HG03439 (cell line): ENCODE data around the gene NFS1.

Experiments used
- ATAC-seq: cut with Tn5 transposase; IDR thresholded peaks from one replicate; pipeline ENCODE4 v1.9.1; 2021; ENCODE audit warnings: mild to moderate bottlenecking, moderate library complexity; ENCODE audit not compliant: unreplicated experiment

NFS1 gene

DNA sequence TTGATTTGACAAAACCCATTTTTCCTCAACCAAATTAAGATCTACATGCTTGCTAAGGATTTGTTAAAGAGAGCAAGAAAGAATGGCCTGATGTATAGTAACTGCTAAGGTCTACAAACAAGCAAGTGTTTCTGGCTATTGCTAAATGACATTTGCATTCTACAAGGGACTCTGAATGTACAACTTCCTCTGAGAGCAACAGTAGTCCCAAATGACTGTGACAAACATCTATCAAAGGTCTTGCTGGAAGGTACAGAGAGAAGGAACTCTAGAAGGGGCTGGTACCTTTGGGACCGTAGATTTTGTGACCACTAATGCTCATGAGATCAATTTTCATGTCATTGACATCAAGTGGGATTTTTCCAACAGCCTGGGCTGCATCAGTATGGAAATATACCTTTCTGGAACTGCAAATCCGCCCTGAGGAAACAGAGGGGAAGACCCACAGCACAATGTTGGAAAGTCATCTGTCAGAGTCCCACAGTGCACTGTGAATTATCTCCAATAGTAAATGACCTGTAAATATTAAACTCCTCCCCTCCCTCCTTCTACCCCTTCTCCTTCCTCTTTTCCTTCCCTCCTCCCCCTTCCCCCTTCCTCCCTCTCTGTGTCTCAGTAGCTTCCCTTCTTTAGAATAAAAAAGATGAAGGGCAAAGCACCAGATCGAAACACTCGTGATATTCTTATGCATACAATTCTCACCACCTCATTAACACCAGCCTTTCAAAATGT lies 18.5 kb downstream of the NFS1 start:
- no peak for ATAC-seq

DNA sequence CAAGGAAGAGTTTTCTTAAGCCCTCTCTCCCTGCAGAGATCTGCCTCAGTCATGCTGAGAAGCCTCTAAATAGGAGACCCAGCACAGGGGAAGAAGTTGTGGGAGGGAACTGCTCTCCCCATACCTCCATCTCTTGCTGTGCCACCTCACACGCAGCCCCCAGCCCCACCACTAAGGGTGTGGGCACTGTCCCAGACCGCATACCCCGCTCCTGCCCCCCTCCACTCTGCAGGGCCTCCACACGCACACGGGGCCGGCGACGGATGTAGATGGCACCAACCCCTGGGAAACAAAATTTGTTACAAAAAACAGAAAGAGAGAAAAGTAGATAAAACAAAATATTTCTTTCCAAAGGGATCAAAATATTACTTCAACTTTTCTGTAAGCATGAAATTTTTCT lies 24.2 kb downstream of the NFS1 start:
- ATAC-seq = no peak

DNA sequence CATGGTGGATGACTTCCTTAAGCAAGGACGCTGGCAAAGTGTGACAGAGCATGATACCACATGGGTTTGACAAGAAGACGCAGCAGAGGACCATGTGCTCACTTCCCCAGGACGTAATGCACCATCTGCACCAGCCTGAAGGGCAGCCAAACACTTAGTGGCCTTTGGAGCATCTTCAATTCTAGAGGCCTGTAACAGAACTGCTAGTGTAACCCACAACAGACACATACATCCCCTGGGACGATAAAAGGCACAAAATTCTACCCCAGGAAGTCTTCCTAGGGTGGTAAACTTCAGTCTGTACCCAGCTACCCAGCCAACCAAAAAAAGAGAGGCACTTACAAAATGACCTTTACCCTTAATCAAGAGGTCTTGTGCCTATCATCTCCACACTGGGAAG lies 25.3 kb downstream of the NFS1 start:
- ATAC-seq = no peak

DNA sequence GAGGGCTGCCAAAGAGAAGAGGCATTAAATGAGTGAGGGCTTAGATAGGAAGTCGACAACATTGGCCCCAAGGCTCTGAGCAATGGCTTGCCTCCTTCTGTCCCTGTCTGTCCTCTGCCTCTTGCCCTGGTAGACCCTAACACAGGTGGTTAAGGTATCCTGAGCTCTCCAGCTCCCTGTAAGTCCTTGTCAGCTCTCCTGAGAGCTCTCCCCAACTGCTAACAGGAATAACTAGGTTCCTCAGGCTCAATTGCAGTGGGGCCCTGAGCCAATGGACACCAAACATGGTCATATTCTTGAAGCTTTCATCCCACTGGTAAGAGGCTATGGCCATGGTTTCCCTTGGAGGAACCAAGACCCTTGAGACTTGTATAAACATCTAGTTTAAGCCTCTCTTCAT lies 29.5 kb downstream of the NFS1 start:
- ATAC-seq = no peak

DNA sequence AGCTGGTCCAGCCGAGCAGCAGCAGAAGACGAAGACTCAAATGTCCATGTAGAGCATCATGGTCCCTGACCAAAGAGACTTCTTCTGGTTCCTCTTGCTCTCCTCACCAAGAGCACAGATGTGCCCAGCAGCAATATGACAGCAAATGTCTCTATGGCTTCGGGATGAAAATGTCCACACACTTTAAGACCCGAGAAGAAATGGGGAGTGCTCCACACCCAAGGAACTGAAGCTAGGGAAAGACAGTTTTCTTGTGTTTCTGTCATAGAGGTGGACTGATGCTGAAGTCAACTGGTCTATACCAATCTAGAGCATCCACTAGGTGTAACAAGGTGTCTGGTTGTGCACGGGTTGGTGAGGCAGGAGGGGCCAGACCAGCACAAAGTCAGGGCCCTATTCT lies 29.9 kb downstream of the NFS1 start:
- no peak for ATAC-seq

DNA sequence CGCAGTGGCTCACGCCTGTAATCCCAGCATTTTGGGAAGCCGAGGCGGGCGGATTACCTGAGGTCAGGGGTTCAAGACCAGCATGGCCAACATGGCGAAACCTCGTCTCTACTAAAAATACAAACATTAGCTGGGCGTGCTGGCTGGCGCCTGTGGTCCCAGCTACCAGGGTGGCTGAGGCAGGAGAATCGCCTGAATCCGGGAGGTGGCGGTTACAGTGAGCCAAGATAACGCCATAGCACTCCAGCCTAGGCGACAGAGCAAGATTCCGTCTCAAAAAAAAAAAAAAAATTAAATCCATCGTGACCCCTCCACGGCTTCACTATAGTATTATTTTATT lies 33.2 kb downstream of the NFS1 start:
- no peak for ATAC-seq

DNA sequence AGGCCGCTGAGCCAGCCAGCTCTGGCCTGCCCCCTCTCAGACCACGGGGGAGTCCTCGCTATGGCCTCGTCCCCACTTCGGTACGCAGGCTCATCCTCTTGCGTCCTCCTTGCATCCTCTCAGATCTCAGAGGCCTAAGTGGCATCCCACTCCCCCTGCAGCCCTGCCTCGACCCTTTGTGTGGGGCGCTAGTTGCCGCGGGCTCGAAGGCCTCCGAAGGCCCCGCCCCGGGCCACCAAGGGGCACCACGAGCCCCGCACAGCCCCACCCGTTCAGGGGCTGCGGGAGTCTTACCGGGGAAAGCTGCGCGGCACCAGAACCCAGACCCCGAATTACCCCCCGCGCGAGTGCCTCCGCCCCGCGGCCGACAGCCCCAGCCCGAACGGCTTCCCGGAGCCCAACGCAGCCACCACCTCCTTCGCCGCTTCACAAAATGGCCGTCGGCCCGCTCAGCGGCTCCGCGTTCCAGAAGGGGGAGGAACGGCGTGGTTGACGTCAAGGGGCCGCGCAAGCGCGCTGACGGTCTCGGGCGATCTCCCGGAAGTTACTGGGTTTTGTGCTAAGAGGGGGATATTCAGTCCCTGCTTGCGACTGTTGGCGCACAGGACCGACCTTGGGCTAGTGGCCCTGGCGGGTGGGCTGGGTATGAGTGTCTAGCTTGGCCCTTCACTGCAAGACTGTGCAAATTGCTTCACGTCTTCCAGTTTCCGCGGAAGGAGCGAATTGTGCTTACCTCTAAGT lies 34.5 kb downstream of the NFS1 start, which contains the start of the genes CPNE1 and RBM12:
Gene CPNE1, minus strand, starts transcription at position 435 of the 741 bp plus-strand sequence. CDS start 31,977 bp downstream, outside the sequence.
Gene RBM12, minus strand, starts transcription at position 435 of the 741 bp plus-strand sequence. CDS start 9,578 bp downstream, outside the sequence.
- ATAC-seq = peak; percentile 72

DNA sequence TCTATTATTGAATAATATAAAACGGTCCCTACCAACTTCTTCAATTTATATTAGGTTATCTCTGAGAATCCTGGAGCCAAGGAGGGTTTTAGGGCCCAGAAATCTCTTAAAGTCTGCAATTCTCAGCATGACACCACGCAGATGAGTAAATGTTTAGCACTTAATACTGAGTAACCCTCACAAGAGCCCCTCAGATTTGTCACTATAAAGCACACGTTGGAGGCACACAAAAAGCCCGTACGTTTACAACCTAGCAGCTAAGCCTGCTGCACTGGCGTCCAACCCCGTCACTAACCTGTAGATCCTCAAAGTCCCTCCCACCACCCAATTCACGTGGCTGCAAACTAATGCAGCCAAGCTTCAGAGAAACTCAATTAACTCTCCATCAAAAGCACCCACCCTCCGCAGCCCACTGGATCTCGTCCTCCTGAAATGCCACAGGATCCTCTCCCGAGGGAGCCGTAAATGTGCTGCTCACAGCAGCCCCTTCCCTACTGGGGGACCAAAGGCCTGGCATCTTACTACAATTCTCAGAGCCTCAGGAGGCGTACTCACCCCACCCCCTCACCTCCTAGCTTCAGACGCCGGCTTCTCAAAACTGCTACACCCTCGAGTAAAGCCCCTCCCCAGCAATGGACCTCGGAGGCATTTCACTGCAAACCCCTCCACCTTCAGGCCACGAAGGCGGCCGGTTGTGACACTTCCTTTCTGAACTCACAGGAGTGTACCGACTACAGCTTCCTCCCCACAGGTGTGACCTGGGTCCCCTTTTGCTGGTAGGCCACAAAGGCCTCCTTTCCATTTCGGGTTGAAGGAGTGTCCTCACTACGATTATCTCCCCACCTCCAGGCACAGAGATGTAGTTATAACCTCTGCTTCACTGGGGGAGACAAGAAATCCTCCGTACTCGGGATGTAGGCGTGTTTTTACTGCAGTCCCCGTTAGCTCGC lies 35.4 kb downstream of the NFS1 start:
- ATAC-seq = peak; percentile 42

DNA sequence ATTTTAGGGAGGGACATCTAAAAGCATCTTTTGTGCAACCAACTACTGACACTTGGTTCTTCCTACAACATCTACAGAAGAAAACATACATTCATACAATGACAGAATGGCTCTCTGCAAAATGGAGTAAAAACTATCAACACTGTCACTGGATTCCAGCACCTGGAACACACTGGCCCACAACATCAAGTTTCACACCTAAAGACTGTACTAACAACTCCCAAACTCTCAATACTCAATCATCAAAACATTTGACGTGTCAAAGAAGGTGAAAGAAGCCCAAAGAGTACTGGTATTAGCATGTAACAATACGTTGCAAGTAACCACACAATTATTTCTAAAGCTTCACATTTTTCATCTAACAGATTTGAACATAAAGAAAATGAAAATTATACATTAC lies 36.6 kb downstream of the NFS1 start:
- ATAC-seq = no peak

DNA sequence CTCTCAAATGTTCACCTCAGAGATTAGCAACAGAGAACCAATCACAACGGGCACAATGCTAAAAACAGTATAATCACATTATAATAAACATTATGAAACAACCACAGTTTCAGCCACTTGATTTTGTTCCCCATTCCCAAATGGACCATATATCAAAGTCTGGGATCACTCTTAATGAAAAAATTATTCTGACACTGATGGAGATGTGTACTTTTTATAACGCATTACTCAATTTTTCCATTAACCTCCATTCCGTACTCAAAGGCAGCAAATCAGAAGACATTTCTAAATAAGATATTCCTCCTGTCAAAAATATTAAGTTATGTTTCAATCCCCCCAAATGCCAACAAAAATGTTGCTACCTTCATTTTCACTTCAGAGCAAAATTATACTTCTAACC lies 37.2 kb downstream of the NFS1 start:
- no peak for ATAC-seq

DNA sequence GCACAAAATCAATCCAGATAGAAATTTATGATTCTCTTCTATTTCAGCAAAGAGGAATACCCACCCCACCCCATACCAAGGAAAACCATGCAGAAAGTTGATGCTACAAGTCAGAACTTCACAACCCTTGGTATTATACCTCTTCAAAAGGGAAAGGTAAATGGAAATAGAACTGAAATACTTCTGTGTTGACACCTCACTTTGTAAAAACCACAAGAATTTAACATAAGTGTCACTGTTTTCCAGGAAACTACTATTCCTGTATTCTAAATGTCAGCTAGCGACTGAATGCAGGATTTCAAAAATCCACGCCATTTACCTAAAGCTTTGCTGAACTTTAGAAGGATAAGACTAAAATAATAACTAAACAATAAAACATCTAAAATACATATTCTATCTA lies 38.1 kb downstream of the NFS1 start:
- ATAC-seq = no peak

DNA sequence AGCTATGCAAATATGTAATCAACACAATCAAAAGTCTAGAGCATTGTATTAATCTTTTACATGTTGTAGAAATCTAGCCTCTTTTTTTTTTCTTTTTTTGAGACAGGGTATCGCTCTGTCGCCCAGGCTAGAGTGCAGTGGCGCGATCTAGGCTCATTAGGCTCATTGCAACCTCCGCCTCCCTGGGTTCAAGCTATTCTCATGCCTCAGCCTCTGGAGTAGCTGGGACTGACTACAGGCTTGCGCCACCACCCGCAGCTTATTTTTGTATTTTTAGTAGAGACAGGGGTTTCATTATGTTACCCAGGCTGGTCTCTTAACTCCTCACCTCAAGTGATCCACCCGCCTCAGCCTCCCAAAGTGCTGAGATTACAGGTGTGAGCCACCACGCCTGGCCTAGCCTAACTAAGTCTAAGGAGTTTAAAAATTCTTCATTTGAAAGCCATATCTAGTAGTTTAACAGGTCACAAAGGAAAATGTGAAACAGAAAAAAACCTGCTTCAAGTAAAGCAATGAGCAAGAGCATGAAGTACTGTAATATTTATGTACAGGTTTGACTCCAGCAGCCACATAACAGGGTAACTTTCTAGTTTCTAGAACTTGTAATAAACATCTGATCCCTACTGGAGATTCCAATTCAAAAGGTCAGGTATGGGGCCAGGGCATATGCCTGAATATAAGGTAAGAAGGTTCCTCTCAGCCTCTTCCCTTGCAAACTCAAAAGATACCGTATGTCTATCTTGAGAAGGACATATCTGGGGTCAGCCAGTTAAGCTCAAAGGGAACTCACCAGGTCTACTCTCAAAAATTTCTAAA lies 38.8 kb downstream of the NFS1 start:
- ATAC-seq = no peak

DNA sequence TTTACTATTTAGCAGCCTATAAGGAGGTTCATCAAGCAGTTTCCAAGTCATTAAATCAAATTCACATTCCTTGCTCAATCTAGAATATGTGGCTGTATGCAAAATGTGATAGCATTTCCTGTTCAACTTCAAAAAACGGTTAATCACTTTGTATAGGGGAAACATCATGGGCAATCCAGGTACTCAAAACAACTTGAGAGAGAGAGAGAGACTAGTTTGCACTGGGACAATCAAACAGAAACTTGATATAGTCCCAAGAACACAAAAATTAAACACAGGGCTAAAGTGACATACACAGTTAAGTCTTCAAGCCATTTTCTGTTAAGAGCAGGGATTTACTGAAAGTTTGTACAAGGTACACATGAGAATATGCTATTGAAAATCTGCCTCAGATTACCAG lies 41.9 kb downstream of the NFS1 start:
- no peak for ATAC-seq

DNA sequence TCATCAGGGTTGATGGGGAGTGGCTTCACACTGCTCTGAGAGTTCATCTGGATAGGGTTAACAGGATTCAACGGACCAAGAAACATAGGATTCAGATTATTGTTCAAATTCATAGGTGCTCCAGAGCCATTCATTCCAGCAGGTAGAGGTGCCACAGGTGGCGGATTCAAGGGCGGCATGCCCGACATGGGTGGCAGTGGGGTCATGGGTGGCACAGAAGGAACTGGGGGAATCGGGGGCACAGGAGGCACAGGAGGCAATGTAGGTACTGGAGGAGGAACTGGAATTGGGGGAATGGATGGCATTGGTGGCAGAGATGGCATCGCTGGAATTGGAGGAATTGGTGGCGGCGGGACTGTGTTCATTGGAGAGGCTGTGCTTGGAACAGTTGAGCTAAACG lies 44.7 kb downstream of the NFS1 start:
- ATAC-seq = no peak

DNA sequence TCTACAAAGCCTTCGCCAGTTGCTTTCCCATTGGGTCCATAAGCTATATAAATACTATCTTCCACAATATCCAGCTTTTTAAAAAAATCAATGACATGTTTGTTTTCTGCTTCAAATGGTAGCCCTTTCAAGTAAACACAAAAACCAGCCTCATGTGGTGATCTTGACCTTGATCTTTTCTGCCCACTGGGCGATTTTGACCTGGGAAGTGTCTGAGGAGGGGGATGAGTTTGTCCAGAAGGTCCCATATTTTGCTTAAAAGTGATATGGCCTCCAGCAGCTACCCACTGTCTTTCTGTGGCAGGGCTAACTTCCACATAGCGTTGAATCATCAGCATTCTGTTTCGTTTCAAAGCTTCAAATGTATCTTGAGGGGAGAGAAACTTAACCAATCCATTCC lies 45.3 kb downstream of the NFS1 start:
- ATAC-seq = no peak

DNA sequence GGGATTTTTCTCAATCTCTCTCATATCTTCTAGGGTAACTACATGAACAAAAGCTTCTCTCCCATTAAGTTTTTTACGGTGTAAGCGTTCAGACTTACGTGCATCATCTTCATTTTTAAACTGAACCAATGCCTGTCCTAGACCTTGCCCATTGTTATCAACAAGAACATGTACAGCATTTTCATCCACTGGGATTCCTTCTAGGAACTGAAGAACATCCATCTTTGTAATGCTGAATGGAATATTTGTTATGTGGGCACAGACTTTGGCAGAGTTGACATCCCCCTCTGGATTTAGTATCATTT lies 45.8 kb downstream of the NFS1 start:
- no peak for ATAC-seq

DNA sequence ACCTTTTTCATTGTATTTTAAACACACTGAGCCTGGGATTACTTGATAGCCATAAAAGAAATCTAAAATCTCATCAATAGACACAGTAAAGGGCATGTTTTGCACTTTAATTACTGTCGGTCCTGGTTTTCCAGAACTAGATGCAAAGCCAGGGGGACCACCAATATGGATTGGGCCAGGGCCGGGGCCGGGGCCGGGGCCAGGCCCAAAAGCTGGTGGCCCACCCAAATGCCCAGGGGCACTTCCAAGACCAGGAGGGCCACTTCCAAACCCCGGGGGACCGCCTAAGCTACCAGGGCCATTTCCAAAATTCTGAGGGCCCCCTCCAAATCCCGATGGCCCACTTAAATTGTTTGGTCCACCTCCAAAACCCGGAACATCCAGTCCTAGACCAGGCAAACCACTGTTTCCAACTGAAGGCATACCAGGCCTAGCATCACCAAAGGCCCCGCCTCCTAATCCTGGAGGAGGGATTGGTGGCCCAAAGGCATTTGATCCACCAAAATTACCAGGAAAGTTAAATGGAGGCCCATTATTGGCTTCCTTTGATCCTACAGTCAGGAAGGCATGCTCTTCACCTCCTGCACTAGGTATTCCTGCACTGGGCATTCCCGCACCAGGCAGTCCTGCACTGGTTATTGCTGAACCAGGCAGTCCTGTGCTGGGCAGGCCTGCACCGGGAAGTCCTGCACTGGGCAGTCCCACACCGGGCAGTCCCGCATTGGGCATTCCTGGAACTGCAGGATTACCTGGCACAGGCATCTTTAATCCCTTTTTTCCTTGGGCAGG lies 46.3 kb downstream of the NFS1 start:
- ATAC-seq = no peak

DNA sequence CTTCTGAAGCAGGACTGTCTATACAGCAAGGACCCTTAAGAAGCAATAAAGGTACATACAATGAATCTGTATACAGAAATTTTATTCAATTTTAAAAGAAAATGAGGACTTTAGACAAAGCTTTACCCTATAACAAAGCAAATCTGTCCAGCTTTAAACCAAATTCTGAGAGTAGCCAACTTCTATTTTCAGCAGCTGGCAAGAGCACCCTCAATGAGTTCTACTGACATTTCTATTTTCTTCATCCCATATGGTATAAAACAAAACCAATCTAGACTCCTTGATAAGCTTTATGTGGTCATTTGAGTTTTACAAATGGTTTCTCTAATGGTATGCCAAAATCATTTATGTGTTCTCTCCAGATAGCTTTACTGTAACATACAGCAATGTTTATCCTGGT lies 47.2 kb downstream of the NFS1 start:
- no peak for ATAC-seq

DNA sequence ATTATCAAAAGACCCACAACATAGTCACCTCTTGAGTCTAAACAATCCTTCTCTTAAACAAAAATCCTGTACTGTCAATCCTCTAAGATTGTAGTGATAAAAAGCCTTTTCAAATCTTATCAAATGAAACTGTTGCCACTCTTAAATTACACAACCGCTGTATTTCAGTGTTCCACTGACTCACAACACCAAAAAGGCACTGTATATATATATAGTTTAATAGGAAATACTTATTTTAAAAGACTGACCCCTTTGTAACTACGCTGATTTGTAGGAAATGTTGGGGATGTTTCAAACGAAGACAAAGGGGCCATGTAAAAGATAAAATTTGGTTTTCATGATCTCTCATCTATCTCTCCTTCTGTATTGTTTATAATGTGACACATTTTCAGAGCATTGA lies 48.5 kb downstream of the NFS1 start:
- ATAC-seq = no peak

DNA sequence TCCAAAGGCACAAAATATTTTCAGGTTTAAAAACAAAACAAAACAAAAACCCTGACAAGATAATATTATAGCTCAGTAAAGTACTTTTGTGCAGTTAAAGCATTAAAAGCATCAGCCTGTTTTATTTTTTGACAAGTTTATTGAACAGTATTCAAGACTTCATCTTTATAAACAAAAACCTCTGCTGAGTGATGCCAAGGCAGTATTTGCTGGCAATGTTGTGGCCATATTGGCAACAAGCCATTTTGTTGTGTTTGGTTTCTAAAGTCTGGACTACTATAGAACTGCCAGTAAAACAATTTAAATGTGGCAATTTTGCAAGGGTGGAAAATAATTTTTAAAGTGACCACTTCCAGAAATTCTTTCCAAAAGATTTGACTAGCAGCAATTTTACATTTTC lies 50.3 kb downstream of the NFS1 start:
- no peak for ATAC-seq
